ENCODE measurements around the gene MS4A6E.

The MS4A6E gene

GRCh38 chr11:60347084-60347797 is 20.2 kb downstream of the MS4A6E start:
- Histone ChIP-seq H3K27ac (no peak overlapping the region), H3K4me3 (no peak overlapping the region)
- no peak for TF ChIP-seq CTCF (IDR thresholded peaks at IDR 0.05)
- no peak for DNase-seq (ENCODE audit: low spot score)

DNA sequence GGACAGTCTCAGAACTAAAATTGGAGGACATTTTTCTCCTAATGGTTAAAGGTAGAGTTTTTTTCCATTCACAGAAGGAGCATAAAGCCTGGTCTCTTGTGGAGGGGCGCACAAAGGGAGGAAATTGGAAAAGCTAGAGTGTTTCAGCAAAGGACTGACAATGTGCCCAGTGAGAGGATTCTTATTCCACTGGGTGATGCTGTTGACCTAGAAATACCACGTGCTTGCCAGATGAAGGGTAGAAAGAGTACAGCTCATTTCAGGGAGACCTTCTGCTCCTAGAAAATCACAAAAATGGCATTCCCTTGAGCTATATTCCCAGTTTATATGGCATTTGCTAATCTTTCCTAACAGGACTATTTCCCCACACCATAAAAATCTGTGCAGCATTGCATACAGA is 21.1 kb downstream of the MS4A6E start:
- TF ChIP-seq CTCF (IDR thresholded peaks at IDR 0.05): no peak
- Histone ChIP-seq H3K27ac (no peak overlapping the region), H3K4me3 (no peak overlapping the region)
- no peak for DNase-seq (ENCODE audit: low spot score)

GRCh38 chr11:60349990-60350389 is 22.9 kb downstream of the MS4A6E start:
- Histone ChIP-seq H3K4me3 (no peak overlapping the region), H3K27ac (no peak overlapping the region)
- TF ChIP-seq CTCF (IDR thresholded peaks at IDR 0.05): no peak
- DNase-seq (ENCODE audit: low spot score): no peak

- no peak for DNase-seq (ENCODE audit: low spot score)
- no peak overlapping the region for H3K27ac ChIP-seq
- TF ChIP-seq CTCF (IDR thresholded peaks at IDR 0.05): no peak
- H3K4me3 ChIP-seq: no peak overlapping the region
Observed at GRCh38 chr11:60357771-60358170, 30.7 kb downstream of the MS4A6E start.

- no peak for DNase-seq (ENCODE audit: low spot score)
- TF ChIP-seq CTCF (IDR thresholded peaks at IDR 0.05): no peak
- Histone ChIP-seq H3K4me3 (no peak overlapping the region), H3K27ac (no peak overlapping the region)
Observed at GRCh38 chr11:60360621-60361020, 33.6 kb downstream of the MS4A6E start.

DNA sequence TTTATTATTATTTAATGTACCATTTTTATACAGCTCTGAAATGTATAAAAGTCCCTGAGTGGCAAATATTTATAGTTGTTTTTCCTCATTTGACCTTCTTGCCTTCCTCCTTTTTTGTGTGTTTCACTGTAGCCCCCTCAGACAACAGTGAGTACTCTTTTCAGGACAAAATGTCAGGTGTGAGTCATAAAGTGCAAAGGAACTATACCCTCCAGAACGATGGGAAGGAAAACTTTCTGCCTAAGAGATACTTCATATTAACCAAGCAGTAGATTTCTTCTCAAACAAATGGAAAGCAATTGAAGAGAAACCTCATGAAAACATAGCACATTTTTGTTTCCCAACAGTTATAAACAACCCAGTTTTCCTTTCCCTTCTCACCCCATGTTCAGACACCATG is 35.2 kb downstream of the MS4A6E start:
- TF ChIP-seq CTCF (IDR thresholded peaks at IDR 0.05): no peak
- no peak overlapping the region for H3K4me3 ChIP-seq
- DNase-seq (ENCODE audit: low spot score): no peak
- H3K27ac ChIP-seq: no peak overlapping the region
